KG1 (cell line): ENCODE measurements around the gene C4orf51.

ENCODE experiments used
- DNase-seq: peaks from one replicate; lab custom pipeline; 2025; lab: John Stamatoyannopoulos, UW

C4orf51 gene

GRCh38 chr4:145757188-145757587 lies 77.2 kb downstream of the C4orf51 start:
- DNase-seq = no peak

GRCh38 chr4:145760176-145760575 lies 80.2 kb downstream of the C4orf51 start:
- no peak for DNase-seq

- DNase-seq = no peak
These were observed 81.3 kb downstream of the C4orf51 start for GRCh38 chr4:145760961-145761929.

GRCh38 chr4:145762719-145763118 lies 82.8 kb downstream of the C4orf51 start:
- no peak for DNase-seq

- DNase-seq = no peak
These were observed 83.5 kb downstream of the C4orf51 start for GRCh38 chr4:145763399-145763798.

- no peak for DNase-seq
These were observed 86.3 kb downstream of the C4orf51 start for GRCh38 chr4:145766273-145766672.

GRCh38 chr4:145769450-145770037 lies 89.6 kb downstream of the C4orf51 start:
- no peak for DNase-seq

GRCh38 chr4:145770124-145770523 lies 90.2 kb downstream of the C4orf51 start:
- DNase-seq = no peak

- no peak for DNase-seq
These were observed 92.4 kb downstream of the C4orf51 start for GRCh38 chr4:145772347-145772746.

GRCh38 chr4:145773581-145774234 lies 93.8 kb downstream of the C4orf51 start:
- no peak for DNase-seq

- no peak for DNase-seq
These were observed 94.5 kb downstream of the C4orf51 start for GRCh38 chr4:145774473-145774872.

- no peak for DNase-seq
These were observed 95.5 kb downstream of the C4orf51 start for GRCh38 chr4:145775406-145775805.

GRCh38 chr4:145776208-145776607 lies 96.3 kb downstream of the C4orf51 start:
- DNase-seq = no peak

- DNase-seq = no peak
These were observed 99.4 kb downstream of the C4orf51 start for GRCh38 chr4:145779319-145779801.

GRCh38 chr4:145781351-145781750 lies 101.4 kb downstream of the C4orf51 start:
- no peak for DNase-seq
